Esophagus muscularis mucosa (tissue), 4 donors: Measurements from ENCODE around the gene MYO10. TPM values are rescaled to one million over a fixed set of nuclear protein-coding genes. Genes with fewer than 3 reads are reported as not detected.
"Not testable (repeated sequence)": the region's sequence is repeated elsewhere in the genome, so short reads cannot be mapped to it uniquely, and the experiment has no call there.

Experiments
- DNase-seq: peaks from one replicate; pipeline ENCODE4 v3.0.0-alpha.2; 2017; ENCODE audit errors: extremely low spot score
- H3K27ac ChIP-seq, 4 donors: fragments of 200-600 bp; sonication (generic); replicated peaks in 1 of 4; 1 replicate in 3 of 4; 2 replicates in 1 of 4; pipeline ENCODE4 v1.5.1; 2016 to 2019; ENCODE audit warnings: mild to moderate bottlenecking in 1 of 4
- H3K27me3 ChIP-seq, 4 donors: fragments of 200-600 bp; sonication (generic); one replicate each; pipeline versions ENCODE4 v1.5.1 to v1.6.0; 2016 to 2019
- H3K36me3 ChIP-seq, 4 donors: fragments of 200-600 bp; sonication (generic); one replicate each; pipeline ENCODE4 v1.5.1; 2016 to 2019
- H3K4me1 ChIP-seq, 4 donors: fragments of 200-600 bp; sonication (generic); one replicate each; pipeline ENCODE4 v1.5.1; 2016 to 2019
- H3K4me3 ChIP-seq, 4 donors: fragments of 200-600 bp; sonication (generic); 1 replicate in 2 of 4; 2 replicates in 2 of 4; pipeline ENCODE4 v1.5.1; 2016 to 2019; ENCODE audit warnings: mild to moderate bottlenecking in 4 of 4, moderate library complexity in 1 of 4
- H3K9me3 ChIP-seq, 4 donors: fragments of 200-600 bp; sonication (generic); 1 replicate in 3 of 4; 2 replicates in 1 of 4; pipeline ENCODE4 v1.5.1; 2016 to 2019
- EP300 ChIP-seq: sonication (generic); formaldehyde crosslinking; IDR thresholded peaks from one replicate; pipeline ENCODE4 v1.6.1; 2017; ENCODE audit warnings: antibody characterized with exemption
- POLR2A ChIP-seq: fragments of 450-650 bp; IDR thresholded peaks from one replicate; pipeline ENCODE4 v1.6.1; 2017; ENCODE audit warnings: antibody characterized with exemption, moderate library complexity, mild to moderate bottlenecking, low read depth
- POLR2AphosphoS5 ChIP-seq, 2 donors: sonication (generic); formaldehyde crosslinking; IDR thresholded peaks; one replicate each; pipeline ENCODE4 v1.6.1; 2017; ENCODE audit warnings: antibody characterized with exemption in 2 of 2
- WGBS: methylation state at CpG from one replicate; pipeline ENCODE4 v1.1.5; 2018; 5-methylcytosine and 5-hydroxymethylcytosine counted together
- intact Hi-C: fragments of 100-400 bp; cut with DNase I; formaldehyde crosslinking; loops from one replicate; pipeline ENCODE4 v1.15.1; 2023
- total RNA-seq, 4 donors: library from RNA; depleted of rRNA; stranded (reverse); fragments of >200 nt; gene quantifications; one replicate each; pipeline versions ENCODE4 v1.1.0 to v1.2.1, GENCODE V29; 2016
- TF ChIP-seq, protein P1 (sequence below), 3 experiments: fragments of 200-600 bp in 2 of 3; fragments of 450-650 bp in 1 of 3; sonication (generic) in 2 of 3; IDR thresholded peaks; one replicate each; pipeline ENCODE4 v1.5.1; 2017 to 2019; ENCODE audit warnings: antibody characterized with exemption in 3 of 3, mild to moderate bottlenecking in 2 of 3, moderate library complexity in 1 of 3

Gene MYO10
- total RNA-seq, 4 donors from 2014 or later = 7.1 to 9.3 (median 7.8) TPM

DNA sequence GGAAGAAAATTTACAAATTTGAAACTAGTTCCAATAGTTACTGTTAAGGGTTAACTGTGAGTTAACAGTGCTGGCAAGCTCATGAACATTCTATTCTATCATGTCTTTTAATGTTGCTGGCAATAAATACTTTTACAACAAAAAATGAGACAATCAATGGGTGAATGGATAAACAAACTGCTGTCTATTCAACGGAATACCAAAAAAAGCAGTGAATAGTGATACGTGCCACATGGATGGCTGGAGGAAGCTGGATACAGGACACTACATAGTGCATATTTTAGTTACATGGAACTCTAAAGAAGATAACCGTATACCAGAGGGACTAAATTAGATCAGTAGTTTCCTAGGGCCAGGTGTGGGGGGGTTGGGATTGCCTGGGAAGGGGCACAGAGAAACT, 163.5 kb downstream of the MYO10 start:
- DNase-seq = no peak
- H3K36me3 ChIP-seq = no peaks in the 10 kb centered on the region
- no peak overlapping the region for H3K4me3 ChIP-seq
- no peaks in the 10 kb centered on the region for H3K27me3 ChIP-seq
- H3K9me3 ChIP-seq = no peaks in the 10 kb centered on the region
- no peak overlapping the region for H3K27ac ChIP-seq
- TF ChIP-seq POLR2AphosphoS5 (IDR thresholded peaks at IDR 0.05) (no peak), POLR2A (no peak), EP300 (no peak)
- TF ChIP-seq, protein P1, sequence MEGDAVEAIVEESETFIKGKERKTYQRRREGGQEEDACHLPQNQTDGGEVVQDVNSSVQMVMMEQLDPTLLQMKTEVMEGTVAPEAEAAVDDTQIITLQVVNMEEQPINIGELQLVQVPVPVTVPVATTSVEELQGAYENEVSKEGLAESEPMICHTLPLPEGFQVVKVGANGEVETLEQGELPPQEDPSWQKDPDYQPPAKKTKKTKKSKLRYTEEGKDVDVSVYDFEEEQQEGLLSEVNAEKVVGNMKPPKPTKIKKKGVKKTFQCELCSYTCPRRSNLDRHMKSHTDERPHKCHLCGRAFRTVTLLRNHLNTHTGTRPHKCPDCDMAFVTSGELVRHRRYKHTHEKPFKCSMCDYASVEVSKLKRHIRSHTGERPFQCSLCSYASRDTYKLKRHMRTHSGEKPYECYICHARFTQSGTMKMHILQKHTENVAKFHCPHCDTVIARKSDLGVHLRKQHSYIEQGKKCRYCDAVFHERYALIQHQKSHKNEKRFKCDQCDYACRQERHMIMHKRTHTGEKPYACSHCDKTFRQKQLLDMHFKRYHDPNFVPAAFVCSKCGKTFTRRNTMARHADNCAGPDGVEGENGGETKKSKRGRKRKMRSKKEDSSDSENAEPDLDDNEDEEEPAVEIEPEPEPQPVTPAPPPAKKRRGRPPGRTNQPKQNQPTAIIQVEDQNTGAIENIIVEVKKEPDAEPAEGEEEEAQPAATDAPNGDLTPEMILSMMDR (IDR thresholded peaks at IDR 0.05) = no peak
- intact Hi-C loops = no loop called here
- H3K4me1 ChIP-seq = peaks cover 0 to 4% (median 0%) of the 10 kb centered on the region in 4 donors
- WGBS = 58% methylated on average over 3 of the region's 3 CpGs

DNA sequence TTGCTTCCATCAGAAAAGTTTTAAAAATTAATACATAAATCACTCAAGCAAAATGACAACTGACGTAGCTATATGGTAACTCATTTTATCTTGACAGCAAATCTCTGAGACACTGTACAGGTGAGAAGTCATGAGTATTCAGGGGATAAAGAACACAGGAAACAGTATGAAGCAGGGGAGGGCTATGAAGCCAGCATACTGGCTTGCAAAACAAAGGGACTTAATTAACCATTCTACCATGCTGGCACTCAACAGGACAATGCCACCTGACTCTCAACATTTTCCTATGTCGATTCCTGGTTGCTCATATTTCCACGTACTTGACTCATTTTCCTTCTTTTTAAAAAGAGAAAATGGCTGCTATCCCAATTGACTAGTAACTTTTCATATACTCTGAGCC, 167.9 kb downstream of the MYO10 start:
- TF ChIP-seq EP300 (no peak), POLR2A (no peak)
- TF ChIP-seq, protein P1 (IDR thresholded peaks at IDR 0.05) = no peak
- Histone ChIP-seq H3K4me3 (no peak overlapping the region), H3K9me3 (no peaks in the 10 kb centered on the region), H3K4me1 (no peaks in the 10 kb centered on the region), H3K27me3 (no peaks in the 10 kb centered on the region), H3K27ac (no peak overlapping the region), H3K36me3 (peaks cover 0 to 14% (median 0%) of the 10 kb centered on the region in 4 donors)
- no peak for DNase-seq
- intact Hi-C loops = no loop called here
- 90% methylated on average over 3 of the region's 3 CpGs for WGBS

DNA sequence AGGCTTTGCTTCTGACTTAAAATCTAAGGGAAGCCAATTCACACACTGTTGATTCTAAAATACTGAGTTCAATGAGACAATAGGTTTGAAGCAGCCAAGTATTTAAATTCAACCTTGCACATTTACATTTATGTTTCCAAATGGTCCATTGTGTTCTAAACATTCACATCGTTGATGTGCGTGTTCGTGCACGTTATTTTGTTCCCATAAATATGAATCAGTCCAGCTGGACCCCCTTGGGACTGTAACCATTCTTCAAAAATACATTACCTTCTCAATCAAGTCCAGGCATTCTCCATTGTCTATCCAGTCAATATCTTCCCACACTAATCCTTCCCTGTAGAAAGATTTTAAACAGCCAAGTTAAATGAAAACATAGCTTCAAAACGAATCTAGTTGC, 172.9 kb downstream of the MYO10 start:
- DNase-seq = no peak
- intact Hi-C loops = no loop called here
- TF ChIP-seq POLR2AphosphoS5 (IDR thresholded peaks at IDR 0.05) (no peak), EP300 (no peak), POLR2A (no peak)
- TF ChIP-seq, protein P1 (IDR thresholded peaks at IDR 0.05) = no peak
- H3K27ac ChIP-seq = no peak overlapping the region
- H3K4me1 ChIP-seq = no peaks in the 10 kb centered on the region
- WGBS = 75% methylated on average over 5 of the region's 5 CpGs
- peaks cover 0 to 39% (median 5%) of the 10 kb centered on the region in 4 donors for H3K36me3 ChIP-seq
- no peak overlapping the region for H3K4me3 ChIP-seq
- H3K27me3 ChIP-seq = no peaks in the 10 kb centered on the region
- no peaks in the 10 kb centered on the region for H3K9me3 ChIP-seq

DNA sequence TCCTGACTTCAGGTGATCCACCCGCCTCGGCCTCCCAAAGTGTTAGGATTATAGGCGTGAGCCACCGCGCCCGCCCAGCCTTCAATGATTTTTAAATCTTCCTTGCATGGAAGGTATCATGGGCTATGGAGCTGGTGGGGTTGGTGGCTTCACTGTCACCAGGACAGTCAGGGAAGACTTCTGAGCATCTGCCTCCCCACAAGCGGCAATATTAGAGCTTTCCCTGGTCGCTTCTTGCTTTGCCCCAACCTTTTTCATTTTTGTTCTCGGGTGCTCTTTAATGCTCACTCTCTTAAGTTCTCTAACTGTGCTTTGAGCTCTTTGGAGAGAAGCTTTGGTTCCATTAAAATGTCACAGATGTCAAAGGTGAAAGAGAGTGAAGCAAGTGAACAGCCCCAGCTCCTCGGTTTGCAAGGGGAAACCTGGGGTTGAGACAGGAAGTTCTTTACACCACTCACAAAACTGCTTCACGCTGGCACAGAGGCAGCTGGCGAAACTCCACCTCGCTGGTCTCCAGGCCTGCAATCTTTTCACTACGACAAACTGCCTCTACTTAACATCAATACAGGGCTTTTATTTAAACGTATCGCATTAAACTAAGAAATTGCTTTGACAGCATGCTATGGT, 176.8 kb downstream of the MYO10 start:
- Histone ChIP-seq H3K27me3 (no peaks in the 10 kb centered on the region), H3K27ac (no peak overlapping the region), H3K4me3 (no peak overlapping the region), H3K9me3 (no peaks in the 10 kb centered on the region), H3K36me3 (peaks cover 0 to 32% (median 5%) of the 10 kb centered on the region in 4 donors), H3K4me1 (no peaks in the 10 kb centered on the region)
- 77% methylated on average over 16 of the region's 16 CpGs for WGBS
- intact Hi-C loops = no loop called here
- no peak for DNase-seq
- TF ChIP-seq POLR2A (no peak), POLR2AphosphoS5 (IDR thresholded peaks at IDR 0.05) (no peak), EP300 (no peak)
- TF ChIP-seq, protein P1 (IDR thresholded peaks at IDR 0.05) = no peak

GRCh38 chr5:16757989-16758501, 178.0 kb downstream of the MYO10 start:
- H3K27ac ChIP-seq = no peak overlapping the region
- intact Hi-C loops = no loop called here
- no peaks in the 10 kb centered on the region for H3K9me3 ChIP-seq
- DNase-seq = no peak
- H3K4me3 ChIP-seq = no peak overlapping the region
- no peaks in the 10 kb centered on the region for H3K27me3 ChIP-seq
- 90% methylated on average over 8 of the region's 8 CpGs for WGBS
- H3K36me3 ChIP-seq = peaks cover 0 to 27% (median 5%) of the 10 kb centered on the region in 4 donors
- TF ChIP-seq POLR2AphosphoS5 (IDR thresholded peaks at IDR 0.05) (no peak), EP300 (no peak), POLR2A (no peak)
- TF ChIP-seq, protein P1 (IDR thresholded peaks at IDR 0.05) = no peak
- no peaks in the 10 kb centered on the region for H3K4me1 ChIP-seq

GRCh38 chr5:16757577-16757976, 178.5 kb downstream of the MYO10 start:
- H3K36me3 ChIP-seq = peaks cover 0 to 27% (median 5%) of the 10 kb centered on the region in 4 donors
- H3K4me3 ChIP-seq, H3K27ac ChIP-seq, H3K27me3 ChIP-seq, H3K4me1 ChIP-seq, H3K9me3 ChIP-seq, intact Hi-C loops, DNase-seq: not testable (repeated sequence)
- 98% methylated on average over 6 of the region's 6 CpGs for WGBS
